Fibroblast of the conjunctiva (primary cell): ENCODE data around the gene SLC44A5.

Experiments used
- DNase-seq: peaks from one replicate; pipeline ENCODE4 v3.0.0-alpha.2; 2010; ENCODE audit warnings: low read depth

The SLC44A5 gene

GRCh38 chr1:75588779-75589475 lies 22.0 kb downstream of the SLC44A5 start:
- no peak for DNase-seq

GRCh38 chr1:75587692-75588091 lies 23.2 kb downstream of the SLC44A5 start:
- DNase-seq: no peak

- DNase-seq: no peak
Measured at GRCh38 chr1:75583282-75583681, 27.6 kb downstream of the SLC44A5 start.

GRCh38 chr1:75582725-75583261 lies 28.1 kb downstream of the SLC44A5 start:
- no peak for DNase-seq

- no peak for DNase-seq
Measured at GRCh38 chr1:75579046-75579445, 31.9 kb downstream of the SLC44A5 start.

GRCh38 chr1:75575837-75576236 lies 35.1 kb downstream of the SLC44A5 start:
- DNase-seq: no peak

GRCh38 chr1:75567191-75567590 lies 43.7 kb downstream of the SLC44A5 start:
- no peak for DNase-seq

- no peak for DNase-seq
Measured at GRCh38 chr1:75559800-75560199, 51.1 kb downstream of the SLC44A5 start.

- no peak for DNase-seq
Measured at GRCh38 chr1:75559136-75559535, 51.8 kb downstream of the SLC44A5 start.

GRCh38 chr1:75554870-75555269 lies 56.0 kb downstream of the SLC44A5 start:
- DNase-seq: no peak

- DNase-seq: no peak
Measured at GRCh38 chr1:75554181-75554580, 56.7 kb downstream of the SLC44A5 start.

- DNase-seq: no peak
Measured at GRCh38 chr1:75550559-75550958, 60.4 kb downstream of the SLC44A5 start.

- no peak for DNase-seq
Measured at GRCh38 chr1:75548721-75549480, 62.0 kb downstream of the SLC44A5 start.

- DNase-seq: no peak
Measured at GRCh38 chr1:75543705-75544104, 67.2 kb downstream of the SLC44A5 start.

- DNase-seq: no peak
Measured at GRCh38 chr1:75542818-75543570, 67.9 kb downstream of the SLC44A5 start.

- no peak for DNase-seq
Measured at GRCh38 chr1:75539230-75540116, 71.4 kb downstream of the SLC44A5 start.

GRCh38 chr1:75533085-75533484 lies 77.8 kb downstream of the SLC44A5 start:
- no peak for DNase-seq

GRCh38 chr1:75531570-75531969 lies 79.3 kb downstream of the SLC44A5 start:
- DNase-seq: no peak

- DNase-seq: no peak
Measured at GRCh38 chr1:75529488-75529887, 81.4 kb downstream of the SLC44A5 start.

GRCh38 chr1:75528001-75528400 lies 82.9 kb downstream of the SLC44A5 start:
- DNase-seq: no peak

GRCh38 chr1:75522389-75522788 lies 88.5 kb downstream of the SLC44A5 start:
- DNase-seq: no peak

- no peak for DNase-seq
Measured at GRCh38 chr1:75521658-75522057, 89.3 kb downstream of the SLC44A5 start.
